ENCODE measurements around the gene KDM6A. TPM values are rescaled to one million over a fixed set of nuclear protein-coding genes. Genes with fewer than 3 reads are reported as not detected.

The KDM6A gene
- polyA plus RNA-seq, 1 of the 3 experiments (the other 2 are of a cell fraction) = 7.4 TPM

- ChIA-PET POLR2A (no interaction called here), CTCF (no interaction called here)
- TF ChIP-seq CHD2 (IDR thresholded peaks at IDR 0.05; ENCODE audit: low read length, partially characterized antibody) = no peak
- TF ChIP-seq RCOR1 (IDR thresholded peaks at IDR 0.05; ENCODE audit: low read length) = no peak
- TF ChIP-seq MXI1 (IDR thresholded peaks at IDR 0.05; ENCODE audit: low read depth, low read length) = no peak
- Histone ChIP-seq H3K9ac (no peak overlapping the region), H3K4me1 (ENCODE audit: control insufficient read depth in 1 of 2, insufficient read depth in 2 of 2, low read depth in 1 of 2, low read length in 1 of 2) (no peaks in the 10 kb centered on the region; a peak in 1 of 4 replicates), H3K9me3 (no peaks in the 10 kb centered on the region), H2AFZ (ENCODE audit: low read depth) (no peak overlapping the region), H3K4me2 (no peak overlapping the region), H3K9me2 (no peaks in the 10 kb centered on the region), H3F3A (replicated peaks; ENCODE audit: insufficient read depth) (peaks cover 7% of the 10 kb centered on the region), H3K4me3 (ENCODE audit: low read depth in 2 of 2, low read length in 1 of 2) (no peak overlapping the region), H3K79me2 (ENCODE audit: insufficient read depth) (no peaks in the 10 kb centered on the region), H4K20me1 (ENCODE audit: insufficient read depth) (no peaks in the 10 kb centered on the region), H3K27ac (ENCODE audit: low read depth in 2 of 2, low read length in 1 of 2) (no peak overlapping the region), H3K27me3 (ENCODE audit: insufficient read depth) (peaks cover 10% of the 10 kb centered on the region; the same call in 1 of the 2 replicates), H3K36me3 (replicated peaks in 1 of 2; ENCODE audit: control insufficient read depth in 1 of 2, insufficient read depth in 2 of 2, low read length in 1 of 2) (no peaks in the 10 kb centered on the region)
- WGBS (ENCODE audit: low lambda C conversion rate) = 14% methylated on average over 2 of the region's 2 CpGs
- no peak for DNase-seq
These were observed 43.2 kb upstream of the KDM6A start for GRCh38 chrX:44829832-44830231.

DNA sequence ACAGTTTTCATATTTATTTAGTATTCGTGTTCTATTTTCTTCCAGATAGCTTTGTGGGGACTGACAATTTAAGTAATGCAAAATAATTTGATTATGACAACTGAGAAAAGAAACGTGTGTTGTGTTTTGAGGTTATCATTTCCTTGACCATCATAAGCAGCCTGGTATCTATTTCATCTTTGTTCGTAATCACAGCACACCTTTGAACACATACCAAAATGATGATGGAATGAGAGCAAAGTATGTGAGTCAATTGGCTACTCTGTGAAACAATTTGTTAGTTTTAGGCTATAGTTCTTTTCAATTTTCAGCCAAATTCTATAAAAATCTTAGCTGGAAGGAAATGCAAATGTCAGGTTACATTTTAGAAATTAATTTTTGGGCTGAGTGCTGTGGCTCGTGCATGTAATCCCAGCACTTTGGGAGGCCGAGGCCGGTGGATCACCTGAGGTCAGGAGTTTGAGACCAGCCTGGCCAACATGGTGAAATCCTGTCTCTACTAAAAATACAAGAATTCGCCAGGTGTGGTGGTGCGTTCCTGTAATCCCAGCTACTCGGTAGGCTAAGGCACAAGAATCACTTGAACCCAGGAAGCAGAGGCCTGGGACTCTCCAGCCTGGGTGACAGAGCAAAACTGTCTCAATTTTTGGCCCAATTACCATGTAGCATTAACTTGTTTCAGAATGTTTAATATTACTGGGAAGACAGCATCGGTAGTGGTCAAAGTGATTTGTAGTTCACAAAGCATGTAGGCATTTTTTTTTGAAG is 30.3 kb upstream of the KDM6A start:
- no peaks in the 10 kb centered on the region for H3K9me3 ChIP-seq
- no peak overlapping the region for H3K4me2 ChIP-seq
- H3K79me2 ChIP-seq (ENCODE audit: insufficient read depth) = no peaks in the 10 kb centered on the region
- no peaks in the 10 kb centered on the region for H3K4me1 ChIP-seq (ENCODE audit: control insufficient read depth in 1 of 2, insufficient read depth in 2 of 2, low read depth in 1 of 2, low read length in 1 of 2)
- no peaks in the 10 kb centered on the region for H3K9me2 ChIP-seq
- CTCF ChIA-PET = interaction anchor here (0.6 kb wide), 1 partner anchor 24 kb away, joined by 3 read pairs; no protein-coding TSS in a partner anchor
- 49% methylated on average over 10 of the region's 10 CpGs for WGBS (ENCODE audit: low lambda C conversion rate)
- H2AFZ ChIP-seq (ENCODE audit: low read depth) = no peak overlapping the region
- H3K4me3 ChIP-seq (ENCODE audit: low read depth in 2 of 2, low read length in 1 of 2) = no peak overlapping the region
- no peaks in the 10 kb centered on the region; the same call in 1 of the 2 replicates for H3K27me3 ChIP-seq (ENCODE audit: insufficient read depth)
- H4K20me1 ChIP-seq (ENCODE audit: insufficient read depth) = no peaks in the 10 kb centered on the region
- no peak for DNase-seq
- POLR2A ChIA-PET = no interaction called here
- H3K27ac ChIP-seq (ENCODE audit: low read depth in 2 of 2, low read length in 1 of 2) = no peak overlapping the region
- TF ChIP-seq ELF1 (IDR thresholded peaks at IDR 0.05) (no peak), SMC3 (IDR thresholded peaks at IDR 0.05; ENCODE audit: low read depth, low read length) (no peak)
- H3K9ac ChIP-seq = no peak overlapping the region
- H3F3A ChIP-seq (replicated peaks; ENCODE audit: insufficient read depth) = no peaks in the 10 kb centered on the region
- H3K36me3 ChIP-seq (replicated peaks in 1 of 2; ENCODE audit: control insufficient read depth in 1 of 2, insufficient read depth in 2 of 2, low read length in 1 of 2) = no peaks in the 10 kb centered on the region

DNA sequence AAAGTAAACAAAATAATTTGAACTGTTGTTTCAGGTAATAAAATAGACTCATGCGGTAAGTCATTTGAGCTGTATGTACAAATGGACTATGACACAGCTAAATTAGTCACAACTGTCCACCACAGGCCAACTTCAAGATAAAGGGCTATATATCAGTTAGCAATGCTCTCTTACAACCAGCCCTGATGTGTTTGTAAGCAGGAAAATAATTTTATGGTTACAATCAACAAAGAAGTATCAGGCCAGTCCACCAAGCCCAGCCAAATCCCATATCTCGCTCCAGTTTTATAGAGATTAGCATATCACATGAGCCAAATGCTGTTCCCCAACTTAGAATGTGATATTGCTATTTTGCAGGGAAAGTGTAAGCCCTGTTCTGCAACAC is 29.7 kb upstream of the KDM6A start:
- Histone ChIP-seq H3K36me3 (replicated peaks in 1 of 2; ENCODE audit: control insufficient read depth in 1 of 2, insufficient read depth in 2 of 2, low read length in 1 of 2) (no peaks in the 10 kb centered on the region), H3K27me3 (ENCODE audit: insufficient read depth) (no peaks in the 10 kb centered on the region; the same call in 1 of the 2 replicates), H2AFZ (ENCODE audit: low read depth) (no peak overlapping the region), H3K4me1 (ENCODE audit: control insufficient read depth in 1 of 2, insufficient read depth in 2 of 2, low read depth in 1 of 2, low read length in 1 of 2) (no peaks in the 10 kb centered on the region), H3F3A (replicated peaks; ENCODE audit: insufficient read depth) (no peaks in the 10 kb centered on the region), H4K20me1 (ENCODE audit: insufficient read depth) (no peaks in the 10 kb centered on the region), H3K27ac (ENCODE audit: low read depth in 2 of 2, low read length in 1 of 2) (no peak overlapping the region), H3K4me2 (no peak overlapping the region), H3K4me3 (ENCODE audit: low read depth in 2 of 2, low read length in 1 of 2) (no peak overlapping the region), H3K79me2 (ENCODE audit: insufficient read depth) (no peaks in the 10 kb centered on the region), H3K9me3 (no peaks in the 10 kb centered on the region), H3K9ac (no peak overlapping the region), H3K9me2 (no peaks in the 10 kb centered on the region)
- ChIA-PET CTCF (interaction anchor here (0.6 kb wide), 1 partner anchor 25 kb away, joined by 3 read pairs; no protein-coding TSS in a partner anchor), POLR2A (no interaction called here)
- no peak for DNase-seq
- WGBS (ENCODE audit: low lambda C conversion rate) = 52% methylated on average over 2 of the region's 2 CpGs
- TF ChIP-seq ELF1 (IDR thresholded peaks at IDR 0.05) (no peak), SIN3A (IDR thresholded peaks at IDR 0.05; ENCODE audit: borderline replicate concordance, low read depth, low read length) (no peak), EP300 (IDR thresholded peaks at IDR 0.05; ENCODE audit: borderline replicate concordance in 1 of 2, low read depth in 1 of 2, low read length in 1 of 2) (no peak), EZH2phosphoT487 (IDR thresholded peaks at IDR 0.05; ENCODE audit: borderline replicate concordance, low read depth) (no peak)
